B cell (primary cell): ENCODE data around the gene GAMT.

ENCODE experiments used
- EZH2 ChIP-seq: IDR thresholded peaks from 2 replicates; pipeline ENCODE4 v1.6.1; 2012; ENCODE audit warnings: borderline replicate concordance, low read depth, mild to moderate bottlenecking, moderate library complexity, low read length; ENCODE audit not compliant: insufficient read depth, poor library complexity, severe bottlenecking
- TF ChIP-seq, protein P1 (sequence below): fragments of 200-600 bp; IDR thresholded peaks from one replicate; pipeline ENCODE4 v1.8.0; 2022; ENCODE audit warnings: antibody characterized with exemption, mild to moderate bottlenecking

- TF ChIP-seq, protein P1, sequence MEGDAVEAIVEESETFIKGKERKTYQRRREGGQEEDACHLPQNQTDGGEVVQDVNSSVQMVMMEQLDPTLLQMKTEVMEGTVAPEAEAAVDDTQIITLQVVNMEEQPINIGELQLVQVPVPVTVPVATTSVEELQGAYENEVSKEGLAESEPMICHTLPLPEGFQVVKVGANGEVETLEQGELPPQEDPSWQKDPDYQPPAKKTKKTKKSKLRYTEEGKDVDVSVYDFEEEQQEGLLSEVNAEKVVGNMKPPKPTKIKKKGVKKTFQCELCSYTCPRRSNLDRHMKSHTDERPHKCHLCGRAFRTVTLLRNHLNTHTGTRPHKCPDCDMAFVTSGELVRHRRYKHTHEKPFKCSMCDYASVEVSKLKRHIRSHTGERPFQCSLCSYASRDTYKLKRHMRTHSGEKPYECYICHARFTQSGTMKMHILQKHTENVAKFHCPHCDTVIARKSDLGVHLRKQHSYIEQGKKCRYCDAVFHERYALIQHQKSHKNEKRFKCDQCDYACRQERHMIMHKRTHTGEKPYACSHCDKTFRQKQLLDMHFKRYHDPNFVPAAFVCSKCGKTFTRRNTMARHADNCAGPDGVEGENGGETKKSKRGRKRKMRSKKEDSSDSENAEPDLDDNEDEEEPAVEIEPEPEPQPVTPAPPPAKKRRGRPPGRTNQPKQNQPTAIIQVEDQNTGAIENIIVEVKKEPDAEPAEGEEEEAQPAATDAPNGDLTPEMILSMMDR, result no peak
- no peak for TF ChIP-seq EZH2
Observed at GRCh38 chr19:1361601-1362386, 39.5 kb downstream of the GAMT start.
